HG02610 (cell line): Measurements from ENCODE around the gene NOL9.

Source experiments
- ATAC-seq: cut with Tn5 transposase; IDR thresholded peaks from one replicate; pipeline ENCODE4 v1.9.1; 2021; ENCODE audit warnings: mild to moderate bottlenecking, moderate library complexity; ENCODE audit not compliant: unreplicated experiment

Gene NOL9

DNA sequence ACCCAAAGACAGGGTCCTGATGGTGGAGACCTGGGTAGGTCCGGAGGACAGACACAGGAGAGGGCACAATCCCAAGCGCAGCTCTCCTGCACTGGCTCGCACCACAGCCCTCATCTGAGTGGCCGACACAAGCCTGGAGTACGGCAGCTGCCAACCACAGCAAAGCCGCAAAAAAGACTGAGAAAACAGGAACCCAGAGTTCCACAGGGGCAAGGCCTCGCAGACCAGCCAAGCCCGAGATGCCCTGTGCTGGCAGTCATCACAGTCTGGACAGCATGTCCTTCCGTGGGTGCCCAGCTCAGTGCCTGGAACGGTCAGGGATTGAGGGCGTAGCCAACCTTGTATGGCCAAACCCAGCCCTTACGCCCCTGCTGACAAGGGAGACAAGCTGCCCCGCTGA, 36.9 kb upstream of the NOL9 start:
- ATAC-seq: no peak

DNA sequence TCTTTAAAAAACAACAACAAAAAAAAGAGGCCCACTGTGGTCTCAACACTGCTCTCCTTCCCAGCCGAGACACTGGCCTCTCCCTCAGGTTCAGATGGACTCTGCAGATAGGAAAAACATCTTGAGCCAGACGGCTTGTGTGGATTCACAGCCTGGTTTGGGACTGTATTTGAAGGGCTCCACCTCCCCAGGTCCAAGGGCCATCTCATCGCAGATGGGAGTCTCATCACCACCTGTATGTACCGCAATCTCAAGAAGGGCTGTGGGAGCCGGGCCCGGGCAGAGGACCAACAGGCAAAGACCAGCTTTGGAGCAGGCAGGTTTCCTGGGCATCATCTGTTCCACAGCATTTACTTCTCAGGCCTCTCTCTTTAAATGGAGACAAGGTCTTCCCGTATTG, 35.7 kb upstream of the NOL9 start:
- no peak for ATAC-seq

DNA sequence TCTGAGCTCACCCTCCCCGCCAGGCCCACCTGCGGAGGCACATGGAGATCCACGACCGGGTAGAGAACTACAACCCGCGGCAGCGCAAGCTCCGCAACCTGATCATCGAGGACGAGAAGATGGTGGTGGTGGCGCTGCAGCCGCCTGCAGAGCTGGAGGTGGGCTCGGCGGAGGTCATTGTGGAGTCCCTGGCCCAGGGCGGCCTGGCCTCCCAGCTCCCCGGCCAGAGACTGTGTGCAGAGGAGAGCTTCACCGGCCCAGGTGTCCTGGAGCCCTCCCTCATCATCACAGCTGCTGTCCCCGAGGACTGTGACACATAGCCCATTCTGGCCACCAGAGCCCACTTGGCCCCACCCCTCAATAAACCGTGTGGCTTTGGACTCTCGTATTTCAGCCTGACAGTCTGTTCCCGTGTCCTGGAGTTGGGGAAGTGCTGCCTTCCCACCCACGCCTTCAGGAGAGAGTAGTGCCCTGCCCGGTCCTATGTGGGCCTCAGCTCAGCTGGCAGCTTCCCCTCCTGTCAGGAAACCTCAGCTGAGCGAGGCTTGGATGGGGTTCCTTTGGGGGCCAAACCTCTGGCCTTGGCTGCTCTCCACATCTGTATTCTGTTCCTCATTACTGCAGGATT, 34.7 kb upstream of the NOL9 start:
- no peak for ATAC-seq

DNA sequence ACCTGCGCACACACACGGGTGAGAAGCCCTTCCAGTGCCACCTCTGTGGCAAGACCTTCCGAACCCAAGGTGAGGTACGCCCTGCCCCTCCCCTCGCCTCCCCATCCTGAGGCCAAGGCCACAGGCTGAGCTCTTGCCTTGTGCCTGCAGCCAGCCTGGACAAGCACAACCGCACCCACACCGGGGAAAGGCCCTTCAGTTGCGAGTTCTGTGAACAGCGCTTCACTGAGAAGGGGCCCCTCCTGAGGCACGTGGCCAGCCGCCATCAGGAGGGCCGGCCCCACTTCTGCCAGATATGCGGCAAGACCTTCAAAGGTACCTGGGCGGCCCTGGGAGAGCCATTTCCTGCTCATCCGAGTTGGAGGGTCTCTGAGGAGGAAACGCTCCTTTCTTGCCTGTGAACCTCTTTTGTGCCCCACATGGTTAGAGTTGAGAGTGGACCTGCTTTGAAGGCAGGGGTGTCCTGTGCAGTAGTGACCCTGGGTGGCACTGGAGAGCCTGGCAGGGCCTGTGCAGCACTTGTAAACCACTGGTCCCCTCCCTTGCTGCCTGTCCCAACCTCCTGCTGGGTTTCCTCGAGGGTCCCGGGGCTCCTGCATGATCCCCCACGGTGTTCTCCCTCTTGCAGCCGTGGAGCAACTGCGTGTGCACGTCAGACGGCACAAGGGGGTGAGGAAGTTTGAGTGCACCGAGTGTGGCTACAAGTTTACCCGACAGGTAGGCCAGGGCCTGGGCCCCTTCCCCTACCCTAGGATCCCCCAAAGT, 34.0 kb upstream of the NOL9 start:
- ATAC-seq: no peak

DNA sequence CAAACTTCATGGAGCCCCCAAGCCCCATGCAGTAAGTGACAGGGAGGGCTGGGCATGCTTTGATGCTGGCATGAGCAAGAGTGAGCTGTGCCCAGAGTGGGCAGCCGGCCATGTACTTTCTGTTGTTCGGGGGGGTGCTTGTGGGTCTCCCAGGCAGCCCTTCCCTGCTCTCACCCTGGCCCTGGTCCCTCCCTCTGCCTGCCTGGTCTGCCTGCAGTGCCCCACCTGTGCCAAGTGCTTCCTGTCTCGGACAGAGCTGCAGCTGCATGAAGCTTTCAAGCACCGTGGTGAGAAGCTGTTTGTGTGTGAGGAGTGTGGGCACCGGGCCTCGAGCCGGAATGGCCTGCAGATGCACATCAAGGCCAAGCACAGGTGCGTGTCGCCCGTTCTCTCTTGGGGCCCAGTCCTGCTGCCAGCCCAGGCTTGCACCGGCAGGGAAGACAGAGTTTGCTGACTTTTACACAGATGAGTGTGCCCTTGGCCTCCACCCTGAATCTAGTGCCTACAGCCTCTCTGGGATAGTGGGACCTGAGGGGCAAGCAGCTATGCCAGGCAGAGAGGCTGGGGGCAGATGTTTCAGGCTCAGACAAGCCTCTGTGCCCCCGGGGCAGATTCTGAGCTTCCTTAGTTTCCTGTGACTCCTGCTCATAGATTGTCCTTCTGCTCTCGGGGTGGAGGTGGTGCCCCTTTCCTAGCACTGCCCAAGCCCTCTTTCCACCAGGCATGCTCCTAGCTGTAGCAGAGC, 33.1 kb upstream of the NOL9 start:
- ATAC-seq: no peak

DNA sequence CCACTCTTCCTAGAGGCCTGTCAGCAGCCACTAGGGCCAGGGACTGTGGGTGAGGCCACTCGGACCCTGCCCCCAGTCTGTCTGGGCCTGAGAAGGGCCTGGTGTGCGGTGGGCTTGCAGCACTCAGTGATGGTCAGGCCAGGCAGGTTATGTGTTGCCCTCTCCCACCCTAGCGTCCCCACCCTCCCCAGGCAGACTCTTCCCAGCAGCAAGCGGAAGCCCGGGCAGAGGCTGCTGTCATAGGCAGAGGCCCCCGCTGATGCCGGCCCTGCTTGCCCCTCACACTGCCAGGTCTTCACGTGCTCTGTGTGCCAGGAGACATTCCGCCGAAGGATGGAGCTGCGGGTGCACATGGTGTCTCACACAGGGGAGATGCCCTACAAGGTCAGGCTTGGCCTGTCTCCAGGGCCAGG, 32.1 kb upstream of the NOL9 start:
- ATAC-seq: no peak

DNA sequence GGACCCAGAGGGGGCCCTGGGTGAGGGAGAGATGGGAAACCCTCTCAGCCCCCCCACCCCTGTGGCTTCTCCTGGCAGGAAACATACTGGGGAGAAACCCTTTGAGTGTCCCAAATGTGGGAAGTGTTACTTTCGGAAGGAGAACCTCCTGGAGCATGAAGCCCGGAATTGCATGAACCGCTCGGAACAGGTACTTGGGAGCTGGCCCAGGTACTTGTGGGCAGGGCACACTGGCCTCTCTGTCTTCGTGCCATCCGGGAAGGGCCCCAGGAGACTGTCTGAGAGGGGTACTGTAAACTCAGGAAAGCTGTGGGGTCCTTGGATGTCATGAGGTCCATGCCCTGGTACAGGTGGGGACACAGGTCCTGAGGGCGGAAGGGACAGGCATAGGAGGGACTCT, 31.5 kb upstream of the NOL9 start:
- no peak for ATAC-seq

DNA sequence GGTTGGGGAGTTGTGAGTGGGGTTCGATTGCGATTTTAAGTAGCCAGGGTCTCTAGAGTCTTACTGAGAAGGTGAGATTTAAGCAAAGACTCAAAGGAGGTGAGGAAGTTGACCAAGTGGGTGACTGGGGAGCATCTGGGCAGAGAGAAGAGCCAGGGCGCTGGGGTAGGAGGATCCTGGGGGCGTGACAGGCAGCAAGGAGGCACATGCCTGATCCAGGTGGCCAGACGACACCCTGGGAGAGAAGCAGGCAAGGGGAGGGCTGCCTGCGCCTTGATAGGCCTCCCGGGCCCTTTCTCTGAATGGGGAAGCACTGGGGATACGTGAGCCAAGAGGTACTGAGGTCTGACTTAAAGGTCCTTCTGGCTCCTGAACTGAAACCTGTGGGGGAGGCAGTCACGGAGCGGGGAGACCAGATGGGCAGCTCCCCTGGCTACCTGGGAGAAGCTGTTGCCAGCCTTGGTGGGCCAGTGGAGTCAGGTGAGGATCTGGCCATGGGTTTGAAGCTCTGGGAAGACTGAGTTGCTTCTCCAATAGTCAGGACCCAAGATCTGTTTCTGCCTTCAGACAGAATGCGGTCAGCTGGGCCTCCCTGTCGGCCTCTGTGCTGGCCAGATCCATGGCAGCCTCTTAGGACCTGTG, 30.9 kb upstream of the NOL9 start:
- no peak for ATAC-seq

DNA sequence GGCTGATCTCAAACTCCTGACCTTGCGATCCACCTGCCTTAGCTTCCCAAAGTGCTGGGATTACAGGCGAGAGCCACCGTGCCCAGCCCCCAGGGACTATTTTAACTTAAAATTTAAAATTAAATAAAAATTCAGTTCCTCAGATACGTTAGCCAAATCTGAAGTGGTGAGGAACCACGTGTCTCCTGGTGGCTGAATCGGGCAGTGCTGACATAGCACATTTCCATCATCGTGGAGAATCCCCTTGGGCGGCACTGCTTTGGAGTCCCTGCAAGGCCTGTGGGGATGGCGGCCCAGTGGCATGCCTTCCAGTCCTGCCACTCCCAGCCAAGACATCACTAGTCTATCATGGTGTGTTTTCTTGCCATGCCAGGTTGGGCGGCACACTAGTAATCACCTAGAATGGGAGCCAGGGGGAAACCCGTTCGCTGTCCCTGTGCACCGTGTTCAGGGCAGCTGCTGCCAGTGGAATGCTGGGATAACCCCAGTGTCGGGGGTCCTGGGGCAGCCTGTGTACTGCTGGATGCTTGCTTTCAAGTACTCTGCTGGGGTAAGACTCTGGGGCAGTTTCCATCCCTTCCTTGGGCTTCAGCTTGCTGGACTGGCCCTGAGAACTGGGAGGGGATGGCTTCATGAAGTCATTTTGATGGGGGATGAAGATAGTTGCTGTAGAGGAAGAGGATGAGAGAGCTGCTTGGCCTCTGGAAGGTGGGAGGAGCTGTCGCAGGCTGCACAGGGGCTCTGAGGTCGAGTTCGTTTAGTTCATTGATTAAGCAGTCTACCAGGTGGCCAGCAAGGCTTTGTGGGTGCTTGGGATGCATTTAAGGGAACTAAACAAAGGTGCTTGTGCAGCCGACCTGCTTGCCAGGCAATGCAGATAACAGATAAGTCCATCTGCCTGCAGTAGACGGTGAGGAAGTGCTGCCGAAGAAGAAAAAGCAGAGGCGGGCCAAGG, 30.1 kb upstream of the NOL9 start:
- ATAC-seq: no peak

DNA sequence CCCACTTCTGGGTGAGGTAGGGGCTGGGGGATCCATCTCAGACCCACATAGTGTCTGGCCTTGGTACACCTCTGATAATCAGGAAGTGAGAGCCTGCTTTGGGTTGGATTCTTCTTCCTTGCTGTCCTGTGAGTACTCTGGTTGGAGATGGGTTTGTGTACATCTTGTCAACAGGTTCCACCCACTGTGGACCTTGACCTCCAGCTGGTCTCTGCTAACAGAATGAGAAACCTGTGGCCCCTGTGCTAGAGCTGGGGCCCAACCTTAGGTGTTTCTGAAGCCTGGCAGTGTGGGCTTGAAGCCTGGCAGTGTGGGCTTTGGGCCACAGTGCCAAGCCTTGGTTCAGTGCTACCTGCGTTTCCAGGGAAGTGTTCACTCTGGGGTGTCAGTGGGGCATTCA, 28.1 kb upstream of the NOL9 start:
- no peak for ATAC-seq

DNA sequence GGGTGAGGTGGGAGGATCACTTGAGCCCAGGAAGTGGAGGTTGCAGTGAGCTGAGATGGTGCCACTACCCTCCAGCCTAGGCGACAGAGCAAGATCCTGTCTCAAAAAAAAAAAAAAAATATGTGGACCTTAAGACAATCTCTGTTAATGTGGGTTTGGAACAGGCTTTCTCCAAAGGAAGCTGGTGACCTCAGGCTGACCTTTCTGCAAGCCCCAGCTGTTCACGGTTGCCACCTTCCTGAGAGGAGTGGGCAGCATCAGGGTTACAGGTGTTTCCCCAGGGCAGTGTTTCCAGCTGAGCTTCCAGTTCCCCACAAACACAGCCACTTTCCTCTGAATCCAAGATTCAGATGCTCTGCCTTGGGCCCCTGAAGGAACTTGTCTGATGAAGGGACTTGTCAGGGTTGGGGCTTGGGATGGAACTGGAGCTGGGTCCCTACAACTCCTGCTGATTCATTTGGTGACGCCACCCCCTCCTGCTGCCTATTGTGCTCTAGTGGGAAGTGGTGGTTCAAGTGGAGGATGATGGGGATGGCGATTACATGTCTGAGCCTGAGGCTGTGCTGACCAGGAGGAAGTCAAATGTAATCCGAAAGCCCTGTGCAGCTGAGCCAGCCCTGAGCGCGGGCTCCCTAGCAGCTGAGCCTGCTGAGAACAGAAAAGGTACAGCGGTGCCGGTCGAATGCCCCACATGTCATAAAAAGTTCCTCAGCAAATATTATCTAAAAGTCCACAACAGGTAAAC, 27.4 kb upstream of the NOL9 start:
- ATAC-seq: no peak

DNA sequence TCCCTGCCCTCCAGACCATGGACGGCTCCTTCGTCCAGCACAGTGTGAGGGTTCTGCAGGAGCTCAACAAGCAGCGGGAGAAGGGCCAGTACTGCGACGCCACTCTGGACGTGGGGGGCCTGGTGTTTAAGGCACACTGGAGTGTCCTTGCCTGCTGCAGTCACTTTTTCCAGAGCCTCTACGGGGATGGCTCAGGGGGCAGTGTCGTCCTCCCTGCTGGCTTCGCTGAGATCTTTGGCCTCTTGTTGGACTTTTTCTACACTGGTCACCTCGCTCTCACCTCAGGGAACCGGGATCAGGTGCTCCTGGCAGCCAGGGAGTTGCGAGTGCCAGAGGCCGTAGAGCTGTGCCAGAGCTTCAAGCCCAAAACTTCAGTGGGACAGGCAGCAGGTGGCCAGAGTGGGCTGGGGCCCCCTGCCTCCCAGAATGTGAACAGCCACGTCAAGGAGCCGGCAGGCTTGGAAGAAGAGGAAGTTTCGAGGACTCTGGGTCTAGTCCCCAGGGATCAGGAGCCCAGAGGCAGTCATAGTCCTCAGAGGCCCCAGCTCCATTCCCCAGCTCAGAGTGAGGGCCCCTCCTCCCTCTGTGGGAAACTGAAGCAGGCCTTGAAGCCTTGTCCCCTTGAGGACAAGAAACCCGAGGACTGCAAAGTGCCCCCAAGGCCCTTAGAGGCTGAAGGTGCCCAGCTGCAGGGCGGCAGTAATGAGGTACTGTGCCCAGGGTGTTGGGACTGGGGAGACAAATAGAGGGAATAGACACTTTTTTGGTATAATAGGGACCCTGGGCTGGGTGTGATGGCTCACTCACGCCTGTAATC, 26.5 kb upstream of the NOL9 start:
- ATAC-seq: no peak

DNA sequence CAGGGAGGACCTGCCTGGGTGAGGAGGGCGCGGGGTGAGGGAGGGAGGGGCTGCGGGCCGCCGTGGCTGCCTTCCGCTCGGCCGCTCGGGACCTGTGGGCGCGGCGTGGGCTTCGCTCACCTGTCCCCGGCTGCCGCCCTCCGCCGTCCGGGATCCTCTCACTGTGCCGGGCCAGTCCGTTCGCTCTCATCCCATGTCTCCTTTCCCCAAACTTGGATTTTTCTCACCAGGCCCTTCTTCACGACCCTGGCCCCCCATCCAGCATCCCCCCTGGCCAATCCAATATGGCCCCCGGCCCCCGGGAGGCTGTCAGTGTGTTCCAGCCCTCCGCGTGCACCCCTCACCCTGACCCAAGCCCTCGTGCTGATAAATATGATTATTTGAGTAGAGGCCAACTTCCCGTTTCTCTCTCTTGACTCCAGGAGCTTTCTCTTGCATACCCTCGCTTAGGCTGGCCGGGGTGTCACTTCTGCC, 25.8 kb upstream of the NOL9 start:
- no peak for ATAC-seq

DNA sequence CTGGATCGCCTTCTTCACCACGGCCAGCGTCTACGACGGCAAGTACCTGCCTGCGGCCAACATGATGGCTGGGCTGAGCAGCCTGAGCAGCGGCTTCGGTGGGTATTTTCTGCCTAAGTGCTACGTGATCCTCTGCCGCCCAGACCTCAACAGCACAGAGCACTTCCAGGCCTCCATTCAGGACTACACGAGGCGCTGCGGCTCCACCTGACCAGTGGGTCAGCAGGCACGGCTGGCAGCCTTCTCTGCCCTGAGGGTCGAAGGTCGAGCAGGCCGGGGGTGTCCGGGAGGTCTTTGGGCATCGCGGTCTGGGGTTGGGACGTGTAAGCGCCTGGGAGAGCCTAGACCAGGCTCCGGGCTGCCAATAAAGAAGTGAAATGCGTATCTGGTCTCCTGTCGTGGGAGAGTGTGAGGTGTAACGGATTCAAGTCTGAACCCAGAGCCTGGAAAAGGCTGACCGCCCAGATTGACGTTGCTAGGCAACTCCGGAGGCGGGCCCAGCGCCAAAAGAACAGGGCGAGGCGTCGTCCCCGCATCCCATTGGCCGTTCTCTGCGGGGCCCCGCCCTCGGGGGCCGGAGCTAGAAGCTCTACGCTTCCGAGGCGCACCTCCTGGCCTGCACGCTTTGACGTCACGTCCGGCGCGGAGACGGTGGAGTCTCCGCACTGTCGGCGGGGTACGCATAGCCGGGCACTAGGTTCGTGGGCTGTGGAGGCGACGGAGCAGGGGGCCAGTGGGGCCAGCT, 25.2 kb upstream of the NOL9 start, which contains the start of gene ZBTB48:
ZBTB48 (plus strand) TSS at position 621 of the 745 bp plus-strand sequence. CDS start 616 bp downstream, outside the sequence.
- ATAC-seq: peak; percentile 94

DNA sequence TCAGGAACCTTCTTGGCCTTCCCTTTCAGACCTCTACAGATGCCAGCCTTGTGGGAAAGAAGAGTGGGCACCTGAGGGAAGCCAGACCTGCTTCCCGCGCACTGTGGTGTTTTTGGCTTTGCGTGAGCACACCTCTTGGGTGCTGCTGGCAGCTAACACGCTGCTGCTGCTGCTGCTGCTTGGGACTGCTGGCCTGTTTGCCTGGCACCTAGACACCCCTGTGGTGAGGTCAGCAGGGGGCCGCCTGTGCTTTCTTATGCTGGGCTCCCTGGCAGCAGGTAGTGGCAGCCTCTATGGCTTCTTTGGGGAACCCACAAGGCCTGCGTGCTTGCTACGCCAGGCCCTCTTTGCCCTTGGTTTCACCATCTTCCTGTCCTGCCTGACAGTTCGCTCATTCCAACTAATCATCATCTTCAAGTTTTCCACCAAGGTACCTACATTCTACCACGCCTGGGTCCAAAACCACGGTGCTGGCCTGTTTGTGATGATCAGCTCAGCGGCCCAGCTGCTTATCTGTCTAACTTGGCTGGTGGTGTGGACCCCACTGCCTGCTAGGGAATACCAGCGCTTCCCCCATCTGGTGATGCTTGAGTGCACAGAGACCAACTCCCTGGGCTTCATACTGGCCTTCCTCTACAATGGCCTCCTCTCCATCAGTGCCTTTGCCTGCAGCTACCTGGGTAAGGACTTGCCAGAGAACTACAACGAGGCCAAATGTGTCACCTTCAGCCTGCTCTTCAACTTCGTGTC, 24.5 kb upstream of the NOL9 start:
- ATAC-seq: no peak

DNA sequence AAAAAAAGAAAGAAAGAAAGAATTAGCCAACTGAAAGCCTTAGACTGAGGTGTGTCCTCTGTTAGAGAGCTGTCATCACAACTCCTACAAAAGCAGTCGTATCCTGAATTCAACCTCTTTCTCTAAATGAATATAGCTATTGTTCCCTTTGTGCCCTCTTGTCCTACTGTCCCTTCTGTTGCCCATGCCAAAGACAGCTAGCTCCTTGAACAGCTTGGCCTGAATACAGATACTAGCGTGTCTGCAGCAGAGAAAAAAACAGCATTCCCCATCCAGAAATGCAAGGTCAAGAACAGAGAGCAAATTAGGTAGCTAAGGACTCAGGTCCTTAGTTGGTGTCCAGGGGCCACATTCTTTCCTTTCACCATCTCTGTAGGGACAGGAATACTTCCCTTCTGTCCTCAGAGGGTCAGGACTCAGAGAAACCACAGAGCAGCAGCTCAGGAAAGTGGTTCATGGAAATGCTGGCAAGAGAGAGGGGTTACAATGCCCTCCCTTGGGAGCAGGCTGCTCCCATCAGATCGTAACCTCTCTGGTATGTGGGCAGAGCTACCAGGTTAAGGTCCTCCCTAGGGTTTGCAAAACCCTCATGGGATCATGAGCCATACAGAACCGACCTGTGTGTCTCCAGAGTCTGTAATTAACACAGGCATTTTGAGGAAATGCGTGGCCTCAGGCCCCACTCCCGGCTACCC, 23.7 kb upstream of the NOL9 start:
- ATAC-seq: no peak

DNA sequence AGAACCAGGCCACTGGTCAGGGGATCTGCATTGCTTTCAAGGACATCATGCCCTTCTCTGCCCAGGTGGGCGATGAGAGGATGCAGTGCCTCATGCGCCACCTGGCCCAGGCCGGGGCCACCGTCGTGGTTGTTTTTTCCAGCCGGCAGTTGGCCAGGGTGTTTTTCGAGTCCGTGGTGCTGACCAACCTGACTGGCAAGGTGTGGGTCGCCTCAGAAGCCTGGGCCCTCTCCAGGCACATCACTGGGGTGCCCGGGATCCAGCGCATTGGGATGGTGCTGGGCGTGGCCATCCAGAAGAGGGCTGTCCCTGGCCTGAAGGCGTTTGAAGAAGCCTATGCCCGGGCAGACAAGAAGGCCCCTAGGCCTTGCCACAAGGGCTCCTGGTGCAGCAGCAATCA, 20.5 kb upstream of the NOL9 start:
- no peak for ATAC-seq
